ENCODE results near the gene ZG16. TPM values are rescaled to one million over a fixed set of nuclear protein-coding genes. Genes with fewer than 3 reads are reported as not detected.

The ZG16 gene
- not detected in 2 replicates for total RNA-seq

GRCh38 chr16:29777576-29778350 lies at the start of gene ZG16:
TSS of gene ZG16 (plus strand) at chr16:29778256. CDS start at chr16:29779267, 1,011 bp downstream.

GRCh38 chr16:29745853-29746345 lies 32.2 kb upstream of the ZG16 start, which contains the start of gene C16orf54:
TSS of gene C16orf54 (minus strand) at chr16:29745990. CDS start at chr16:29744951, 1,039 bp downstream.

GRCh38 chr16:29790183-29790948 lies 12.3 kb downstream of the ZG16 start, which contains the start of gene KIF22:
TSS of gene KIF22 (plus strand) at chr16:29790751. CDS start at chr16:29790760, 9 bp downstream.

GRCh38 chr16:29806099-29806579 lies 28.1 kb downstream of the ZG16 start, which contains the start of gene MAZ:
TSS of gene MAZ (plus strand) at chr16:29806529. CDS start at chr16:29806702, 173 bp downstream.

GRCh38 chr16:29811896-29812665 lies 34.0 kb downstream of the ZG16 start, which contains the start of gene PRRT2:
TSS of gene PRRT2 (plus strand) at chr16:29812193. CDS start at chr16:29813055, 862 bp downstream.

GRCh38 chr16:29815793-29816693 lies 38.0 kb downstream of the ZG16 start, which contains the start of gene PAGR1:
TSS of gene PAGR1 (plus strand) at chr16:29816152. CDS start at chr16:29816526, 374 bp downstream.

GRCh38 chr16:29820271-29820701 lies 42.2 kb downstream of the ZG16 start, which contains the start of gene MVP:
TSS of gene MVP (plus strand) at chr16:29820462. CDS start at chr16:29830550, 10,088 bp downstream.

Other genes with a start within 250 kb of the ZG16 start
- gene SPN, start 115.0 kb upstream of the ZG16 start, total RNA-seq, result not detected in 2 replicates
- gene QPRT, start 99.1 kb upstream of the ZG16 start, total RNA-seq, result 49.1 and 53.6 TPM in 2 replicates
- not detected in 2 replicates for gene C16orf54, start 32.3 kb upstream of the ZG16 start, total RNA-seq
- 110 and 114 TPM in 2 replicates for gene KIF22, start 12.5 kb downstream of the ZG16 start, total RNA-seq
- 262 and 274 TPM in 2 replicates for gene MAZ, start 28.3 kb downstream of the ZG16 start, total RNA-seq
- gene PRRT2, start 33.9 kb downstream of the ZG16 start, total RNA-seq, result 0.67 and 0.89 TPM in 2 replicates
- gene PAGR1, start 37.9 kb downstream of the ZG16 start, total RNA-seq, result 40.0 and 42.4 TPM in 2 replicates
- 311 and 319 TPM in 2 replicates for gene MVP, start 42.2 kb downstream of the ZG16 start, total RNA-seq
- 80.6 and 87.8 TPM in 2 replicates for gene CDIPT, start 85.0 kb downstream of the ZG16 start, total RNA-seq
- 1.7 and 3.4 TPM in 2 replicates for gene SEZ6L2, start 121.3 kb downstream of the ZG16 start, total RNA-seq
- 2.9 and 4.8 TPM in 2 replicates for gene ASPHD1, start 122.2 kb downstream of the ZG16 start, total RNA-seq
- gene KCTD13, start 148.0 kb downstream of the ZG16 start, total RNA-seq, result 7.2 and 8.6 TPM in 2 replicates
- gene TMEM219, start 183.8 kb downstream of the ZG16 start, total RNA-seq, result 99.9 and 105 TPM in 2 replicates
- 27.4 and 30.8 TPM in 2 replicates for gene TAOK2, start 195.6 kb downstream of the ZG16 start, total RNA-seq
- gene HIRIP3, start 217.4 kb downstream of the ZG16 start, total RNA-seq, result 17.3 and 18.7 TPM in 2 replicates
- 101 and 119 TPM in 2 replicates for gene INO80E, start 218.0 kb downstream of the ZG16 start, total RNA-seq
- 0.30 and 0.34 TPM in 2 replicates for gene DOC2A, start 232.8 kb downstream of the ZG16 start, total RNA-seq
- not detected in 2 replicates for gene C16orf92, start 244.9 kb downstream of the ZG16 start, total RNA-seq

Measured in bronchus fibroblast of lung (primary cell).